Activated T-cell treated with anti-CD3 and anti-CD28 coated beads, Interleukin-2, amount 50 U/mL, for 4 hours (primary cell): ENCODE measurements around the gene NPHS1. TPM values are rescaled to one million over a fixed set of nuclear protein-coding genes. Genes with fewer than 3 reads are reported as not detected.
A peak's percentile ranks its signal among the peaks of the same experiment; 100 is the strongest.

Experiments used
- ATAC-seq, 2 donors: fragments of 200-7000 bp; cut with Tn5 transposase; one replicate each; pipeline ENCODE4 v1.10.0; 2021
- DNase-seq: peaks from one replicate; pipeline ENCODE4 v3.0.0-alpha.2; 2020
- H3K27me3 Mint-ChIP-seq: one replicate; pipeline ENCODE4 v1.8.0; 2021; ENCODE audit warnings: low read depth, mixed read lengths
- H3K36me3 Mint-ChIP-seq: one replicate; pipeline ENCODE4 v1.8.0; 2022; ENCODE audit warnings: mixed read lengths; ENCODE audit not compliant: insufficient read depth
- H3K4me1 Mint-ChIP-seq: one replicate; pipeline ENCODE4 v1.8.0; 2021; ENCODE audit warnings: low read depth, mixed read lengths
- H3K4me3 Mint-ChIP-seq: one replicate; pipeline ENCODE4 v1.8.0; 2021; ENCODE audit warnings: mild to moderate bottlenecking, moderate library complexity, mixed read lengths
- H3K9me3 Mint-ChIP-seq: one replicate; pipeline ENCODE4 v1.8.0; 2021; ENCODE audit warnings: mixed read lengths
- total RNA-seq, 3 donors: library from RNA; stranded (reverse); gene quantifications; one replicate each; pipeline ENCODE4 v1.2.1, GENCODE V29; 2021

Gene NPHS1
- total RNA-seq, 3 donors from 2014 or later: 0.13 to 0.16 TPM; not detected in 1

GRCh38 chr19:35824150-35824549 is 28.2 kb downstream of the NPHS1 start:
- H3K27me3 Mint-ChIP-seq: peaks cover 33% of the 10 kb centered on the region
- no peak for DNase-seq
- no peaks in the 10 kb centered on the region for H3K9me3 Mint-ChIP-seq
- H3K4me3 Mint-ChIP-seq: no peak overlapping the region
- H3K36me3 Mint-ChIP-seq: no peaks in the 10 kb centered on the region
- H3K4me1 Mint-ChIP-seq: peaks cover 2% of the 10 kb centered on the region
- ATAC-seq: no peak

DNA sequence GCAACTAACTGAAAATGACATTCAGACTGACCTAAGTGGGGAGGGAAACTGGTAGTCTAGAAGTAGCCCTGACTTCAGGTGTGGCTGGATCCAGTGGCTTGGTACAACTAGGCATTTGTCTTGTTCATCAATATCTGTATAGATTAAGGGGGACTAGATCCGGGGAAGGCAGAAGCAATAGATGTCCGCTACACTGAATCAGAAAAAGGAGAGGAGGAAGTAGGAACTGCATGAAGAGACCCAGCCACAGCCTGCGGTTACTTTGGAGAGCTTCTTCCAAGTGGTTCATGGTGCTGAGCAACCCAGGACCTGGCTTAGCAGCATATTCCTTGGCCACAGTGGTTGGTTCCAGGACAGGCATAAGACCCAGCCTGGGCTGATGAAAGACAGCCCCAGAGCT is 29.7 kb downstream of the NPHS1 start:
- H3K27me3 Mint-ChIP-seq: peaks cover 31% of the 10 kb centered on the region
- peaks cover 2% of the 10 kb centered on the region for H3K4me1 Mint-ChIP-seq
- no peaks in the 10 kb centered on the region for H3K9me3 Mint-ChIP-seq
- no peaks in the 10 kb centered on the region for H3K36me3 Mint-ChIP-seq
- no peak overlapping the region for H3K4me3 Mint-ChIP-seq
- ATAC-seq (no peak), DNase-seq (no peak)

DNA sequence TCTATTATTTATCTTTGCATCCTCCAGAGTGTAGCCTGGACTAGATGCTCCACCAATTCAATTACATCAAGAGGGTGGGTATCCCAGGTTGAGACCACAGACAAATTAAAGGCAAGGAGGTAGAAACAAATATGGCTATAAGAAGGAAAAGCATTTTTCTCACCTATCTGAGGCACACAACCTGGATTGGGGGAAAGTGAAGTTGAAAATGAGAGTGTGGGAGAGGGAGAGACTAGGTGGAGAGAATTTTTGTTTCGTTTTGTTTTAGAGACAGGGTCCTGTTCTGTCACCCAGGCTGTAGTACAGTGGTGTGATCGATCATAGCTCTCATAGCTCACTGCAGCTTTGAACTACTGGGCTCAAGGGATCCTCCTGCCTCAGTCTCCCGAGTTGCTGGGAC is 33.9 kb downstream of the NPHS1 start:
- H3K4me3 Mint-ChIP-seq: no peak overlapping the region
- peaks cover 2% of the 10 kb centered on the region for H3K4me1 Mint-ChIP-seq
- peaks cover 25% of the 10 kb centered on the region for H3K27me3 Mint-ChIP-seq
- DNase-seq (no peak), ATAC-seq (no peak)
- H3K36me3 Mint-ChIP-seq: no peaks in the 10 kb centered on the region
- no peaks in the 10 kb centered on the region for H3K9me3 Mint-ChIP-seq

- no peak for DNase-seq
- Mint-ChIP-seq H3K4me3 (no peak overlapping the region), H3K4me1 (peaks cover 2% of the 10 kb centered on the region), H3K36me3 (no peaks in the 10 kb centered on the region), H3K27me3 (peaks cover 18% of the 10 kb centered on the region), H3K9me3 (no peaks in the 10 kb centered on the region)
- no peak for ATAC-seq
Observed at GRCh38 chr19:35816846-35817245, 35.5 kb downstream of the NPHS1 start.

GRCh38 chr19:35816262-35816661 is 36.0 kb downstream of the NPHS1 start:
- H3K9me3 Mint-ChIP-seq: no peaks in the 10 kb centered on the region
- no peak overlapping the region for H3K4me3 Mint-ChIP-seq
- no peak for DNase-seq
- H3K4me1 Mint-ChIP-seq: peaks cover 2% of the 10 kb centered on the region
- peaks cover 18% of the 10 kb centered on the region for H3K27me3 Mint-ChIP-seq
- ATAC-seq: no peak
- H3K36me3 Mint-ChIP-seq: no peaks in the 10 kb centered on the region

- peaks cover 16% of the 10 kb centered on the region for H3K27me3 Mint-ChIP-seq
- DNase-seq: no peak
- H3K9me3 Mint-ChIP-seq: no peaks in the 10 kb centered on the region
- ATAC-seq: no peak
- no peaks in the 10 kb centered on the region for H3K36me3 Mint-ChIP-seq
- no peaks in the 10 kb centered on the region for H3K4me1 Mint-ChIP-seq
- no peak overlapping the region for H3K4me3 Mint-ChIP-seq
Observed at GRCh38 chr19:35813043-35813890, 39.0 kb downstream of the NPHS1 start.

GRCh38 chr19:35812220-35813042 is 39.9 kb downstream of the NPHS1 start, which contains the start of gene PRODH2:
TSS of gene PRODH2 (minus strand) at chr19:35812845. CDS start at chr19:35812805, 40 bp downstream.
- Mint-ChIP-seq H3K36me3 (no peaks in the 10 kb centered on the region), H3K4me1 (no peaks in the 10 kb centered on the region), H3K4me3 (no peak within 1 kb of the TSS), H3K9me3 (no peaks in the 10 kb centered on the region), H3K27me3 (peaks cover 14% of the 10 kb centered on the region)
- no peak for DNase-seq
- no peak for ATAC-seq

DNA sequence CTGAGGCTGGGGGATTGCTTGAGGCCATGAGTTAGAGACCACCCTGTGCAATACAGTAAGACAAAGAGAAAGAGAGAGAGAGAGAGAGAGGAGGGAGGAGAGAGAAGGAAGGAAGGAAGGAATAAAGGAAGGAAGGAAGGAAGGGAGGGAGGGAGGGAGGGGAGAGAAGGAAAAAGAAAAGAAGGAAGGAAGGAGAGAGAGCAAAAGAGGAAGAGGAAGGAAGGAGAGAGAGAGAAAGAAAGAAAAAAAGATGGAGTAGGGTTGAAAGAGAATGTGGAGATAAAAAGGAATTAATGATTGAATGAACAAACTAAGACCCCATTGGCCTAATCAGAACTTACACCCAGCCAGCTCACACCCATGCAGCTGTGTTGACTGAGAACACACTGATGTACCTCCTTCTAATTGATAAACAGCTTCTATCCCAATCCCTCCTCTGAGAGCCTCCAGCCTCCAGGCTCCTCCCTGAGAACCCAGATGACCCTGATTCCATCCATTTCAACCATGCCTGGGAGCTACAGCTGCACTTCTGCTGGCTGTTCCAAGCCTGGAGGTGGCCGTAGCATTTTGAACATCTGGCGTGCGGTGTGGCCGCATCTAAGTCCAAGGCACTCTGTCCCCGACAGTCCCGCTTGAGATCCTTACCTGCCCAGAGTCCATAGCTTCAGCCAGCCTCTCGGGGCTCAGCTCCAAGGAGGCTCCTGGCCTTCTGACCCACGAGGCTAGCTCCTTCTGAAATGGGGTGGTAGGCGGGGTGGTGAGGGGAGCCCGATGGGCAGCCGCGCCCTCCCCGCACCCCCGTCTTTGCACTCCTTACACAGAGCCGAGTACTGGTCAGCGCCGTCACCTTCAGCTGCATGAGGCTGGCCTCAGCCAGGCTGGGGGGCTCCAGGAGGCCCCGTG is 40.7 kb downstream of the NPHS1 start:
- H3K4me1 Mint-ChIP-seq: no peaks in the 10 kb centered on the region
- no peak overlapping the region for H3K4me3 Mint-ChIP-seq
- ATAC-seq (no peak), DNase-seq (no peak)
- peaks cover 13% of the 10 kb centered on the region for H3K27me3 Mint-ChIP-seq
- no peaks in the 10 kb centered on the region for H3K9me3 Mint-ChIP-seq
- H3K36me3 Mint-ChIP-seq: no peaks in the 10 kb centered on the region

DNA sequence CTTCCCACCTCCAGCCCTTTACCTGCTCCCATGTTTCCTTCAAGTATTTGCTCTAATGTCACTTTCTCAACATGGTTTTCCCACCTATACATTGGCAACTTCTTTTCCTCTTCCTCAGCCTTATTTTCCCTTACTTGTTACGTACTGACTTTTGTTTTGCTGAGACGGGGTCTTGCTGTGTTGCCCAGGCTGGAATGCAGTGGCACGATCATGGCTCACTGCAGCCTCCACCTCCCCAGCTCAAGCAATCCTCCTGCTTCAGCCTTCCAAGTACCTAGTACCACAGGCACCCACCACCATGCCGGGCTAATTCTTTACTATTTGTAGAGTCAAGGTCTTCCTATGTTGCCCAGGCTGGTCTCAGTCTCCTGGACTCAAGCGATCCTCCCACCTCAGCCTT is 44.7 kb downstream of the NPHS1 start:
- no peak overlapping the region for H3K4me3 Mint-ChIP-seq
- ATAC-seq: no peak
- H3K9me3 Mint-ChIP-seq: no peaks in the 10 kb centered on the region
- peaks cover 6% of the 10 kb centered on the region for H3K27me3 Mint-ChIP-seq
- H3K4me1 Mint-ChIP-seq: peaks cover 6% of the 10 kb centered on the region
- DNase-seq: no peak
- no peaks in the 10 kb centered on the region for H3K36me3 Mint-ChIP-seq

- DNase-seq (no peak), ATAC-seq (no peak)
- Mint-ChIP-seq H3K4me3 (no peak overlapping the region), H3K36me3 (no peaks in the 10 kb centered on the region), H3K4me1 (peaks cover 6% of the 10 kb centered on the region), H3K9me3 (no peaks in the 10 kb centered on the region), H3K27me3 (peaks cover 5% of the 10 kb centered on the region)
Observed at GRCh38 chr19:35806597-35806996, 45.7 kb downstream of the NPHS1 start.

DNA sequence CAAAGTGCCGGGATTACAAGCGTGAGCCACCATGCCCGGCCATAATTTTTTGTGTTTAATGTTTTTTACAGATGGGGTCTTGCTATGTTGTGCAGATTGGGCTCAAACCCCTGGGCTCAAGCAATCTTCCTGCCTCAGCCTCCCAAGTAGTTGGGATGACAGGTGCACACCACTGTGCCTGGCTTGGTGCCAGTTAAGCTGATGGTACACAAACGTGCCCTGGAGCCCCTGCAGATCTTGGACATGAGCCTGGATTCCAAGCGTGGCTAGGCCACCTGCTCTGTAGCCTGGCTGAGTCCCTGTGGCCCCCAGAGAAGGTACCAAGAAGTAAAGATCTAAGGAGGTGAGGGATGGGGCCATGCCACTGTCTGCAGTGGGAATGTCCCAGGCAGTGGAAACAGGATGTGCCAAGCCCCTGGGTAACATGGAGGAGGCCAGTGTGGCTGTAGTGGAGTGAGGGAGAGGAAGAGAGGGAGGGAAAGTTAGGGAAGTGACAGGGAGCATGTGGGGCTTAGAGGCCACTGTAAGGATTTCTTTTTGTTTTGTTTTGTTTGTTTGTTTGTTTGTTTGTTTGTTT is 46.7 kb downstream of the NPHS1 start:
- no peak for DNase-seq
- Mint-ChIP-seq H3K27me3 (peaks cover 2% of the 10 kb centered on the region), H3K4me3 (no peak overlapping the region), H3K9me3 (no peaks in the 10 kb centered on the region), H3K4me1 (peaks cover 6% of the 10 kb centered on the region), H3K36me3 (no peaks in the 10 kb centered on the region)
- ATAC-seq: no peak

DNA sequence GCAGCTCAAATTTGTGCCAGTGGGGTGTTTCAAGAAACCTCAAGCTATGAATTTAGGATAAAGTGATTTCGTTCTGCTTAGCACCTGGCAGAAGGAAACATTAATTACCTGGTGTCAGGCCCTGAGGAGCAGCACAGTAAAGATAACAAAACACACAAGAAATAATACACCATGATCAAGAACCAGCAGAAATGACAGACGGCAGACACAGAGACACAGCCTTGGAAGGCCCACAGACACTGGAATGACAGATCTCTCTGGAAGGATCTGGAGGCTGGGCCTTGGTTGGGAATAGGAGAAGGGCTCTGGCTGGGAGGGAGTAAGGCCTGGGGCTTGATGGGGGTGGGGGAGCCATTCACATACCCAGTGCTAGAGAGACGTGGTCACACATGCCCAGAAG is 50.5 kb downstream of the NPHS1 start:
- Mint-ChIP-seq H3K27me3 (peaks cover 19% of the 10 kb centered on the region), H3K36me3 (no peaks in the 10 kb centered on the region), H3K4me1 (peaks cover 6% of the 10 kb centered on the region), H3K4me3 (no peak overlapping the region), H3K9me3 (no peaks in the 10 kb centered on the region)
- ATAC-seq (no peak), DNase-seq (no peak)

DNA sequence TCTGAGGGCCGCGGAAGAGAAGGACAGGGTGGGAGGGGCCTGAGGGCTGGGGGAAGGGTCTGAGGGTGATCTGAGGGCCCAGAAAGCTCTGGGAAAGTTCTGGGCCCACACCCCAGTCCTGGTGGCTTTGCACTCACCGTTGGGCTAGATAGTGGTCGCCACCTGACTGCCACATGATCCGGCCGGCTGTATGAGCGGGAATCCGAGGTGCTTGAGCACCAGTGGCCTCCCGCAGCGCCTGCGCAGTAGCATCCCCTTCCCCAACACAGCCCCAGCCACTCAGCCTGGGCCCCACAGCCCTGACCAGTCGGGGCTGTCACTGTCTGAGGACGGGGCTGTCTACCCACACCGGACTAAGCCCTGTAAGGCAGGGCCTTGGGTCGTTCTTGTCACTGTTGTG is 54.6 kb downstream of the NPHS1 start:
- Mint-ChIP-seq H3K9me3 (no peaks in the 10 kb centered on the region), H3K27me3 (peaks cover 36% of the 10 kb centered on the region), H3K4me1 (no peaks in the 10 kb centered on the region), H3K36me3 (no peaks in the 10 kb centered on the region), H3K4me3 (no peak overlapping the region)
- ATAC-seq: peak; percentile 37 to 52
- no peak for DNase-seq
